Endothelial cell of umbilical vein (primary cell): ENCODE measurements around the gene SPSB2. TPM values are rescaled to one million over a fixed set of nuclear protein-coding genes. Genes with fewer than 3 reads are reported as not detected.

ENCODE experiments used
- BruUV-seq: library from RNA; stranded (reverse); fragments of 400-500 nt; replicated peaks from 2 replicates; lab custom pipeline; 2021; lab: Mats Ljungman, UMichigan
- CTCF ChIA-PET: fragments of 300-600, 350-600 bp; sonication (Branson Sonifier 250); formaldehyde crosslinking; loops from one replicate; lab custom pipeline; 2021; ENCODE audit warnings: antibody characterized with exemption, inconsistent platforms; lab: Charles Lee
- POLR2A ChIA-PET: fragments of 300-600, 350-600 bp; sonication (Branson Sonifier 250); formaldehyde crosslinking; loops from one replicate; lab custom pipeline; 2021; ENCODE audit warnings: antibody characterized with exemption, inconsistent platforms; lab: Charles Lee
- DNase-seq: peaks from one replicate; pipeline ENCODE4 v3.0.0-alpha.2; 2011; ENCODE audit warnings: low read depth, low spot score
- FAIRE-seq: peaks from 2 replicates; lab custom pipeline; 2011; peaks lifted over from hg19 to GRCh38; lab: Jason Lieb, UNC
- H2AFZ ChIP-seq: 2 replicates; pipeline ENCODE4 v1.6.0; 2012; ENCODE audit warnings: low read depth, low read length, control low read depth, inconsistent platforms
- H3K27ac ChIP-seq: 2 replicates; pipeline ENCODE4 v1.5.1; 2011; ENCODE audit warnings: low read depth, mild to moderate bottlenecking, control low read depth, low read length, moderate library complexity; ENCODE audit not compliant: insufficient read depth
- H3K27me3 ChIP-seq, 2 experiments: 2 replicates each; pipeline versions ENCODE4 v1.6.0 to v1.6.1; 2011; ENCODE audit warnings: low read length in 2 of 2, mixed read lengths in 1 of 2; ENCODE audit not compliant: control insufficient read depth in 2 of 2, insufficient read depth in 2 of 2
- H3K36me3 ChIP-seq, 2 experiments: 2 replicates in 1 of 2; 3 replicates in 1 of 2; pipeline ENCODE4 v1.5.1; 2011; ENCODE audit warnings: low read length in 2 of 2, mild to moderate bottlenecking in 1 of 2, moderate library complexity in 1 of 2; ENCODE audit not compliant: control insufficient read depth in 2 of 2, insufficient read depth in 2 of 2; ENCODE audit errors: extremely low read depth in 1 of 2
- H3K4me1 ChIP-seq: 3 replicates; pipeline ENCODE4 v1.5.1; 2011; ENCODE audit warnings: mild to moderate bottlenecking, low read length; ENCODE audit not compliant: control insufficient read depth, insufficient read depth; ENCODE audit errors: extremely low read depth
- H3K4me2 ChIP-seq: 2 replicates; pipeline ENCODE4 v1.6.1; 2011; ENCODE audit warnings: low read length, control low read depth, mixed read lengths; ENCODE audit not compliant: insufficient read depth
- H3K4me3 ChIP-seq, 3 experiments: fragments of 200-600 bp in 1 of 3; sonication (generic), shearing (Covaris generic) in 1 of 3; replicated peaks in 1 of 3; 2 replicates each; pipeline ENCODE4 v1.5.1; 2011 to 2016; ENCODE audit warnings: control low read depth in 3 of 3, low read length in 3 of 3, mild to moderate bottlenecking in 2 of 3, inconsistent platforms in 1 of 3, low read depth in 1 of 3, moderate library complexity in 1 of 3; ENCODE audit not compliant: insufficient read depth in 1 of 3
- H3K79me2 ChIP-seq: 2 replicates; pipeline ENCODE4 v1.6.0; 2012; ENCODE audit warnings: low read length, inconsistent platforms; ENCODE audit not compliant: control insufficient read depth, insufficient read depth
- H3K9ac ChIP-seq: replicated peaks from 2 replicates; pipeline ENCODE3; 2011; ENCODE audit warnings: low read length, control low read depth; ENCODE audit not compliant: insufficient read depth; ENCODE audit errors: extremely low read depth
- H3K9me1 ChIP-seq: replicated peaks from 3 replicates; pipeline ENCODE4 v1.6.0; 2011; ENCODE audit warnings: mild to moderate bottlenecking, low read length; ENCODE audit not compliant: control insufficient read depth, insufficient read depth; ENCODE audit errors: extremely low read depth
- H3K9me3 ChIP-seq: replicated peaks from 2 replicates; pipeline ENCODE4 v1.5.1; 2012; ENCODE audit warnings: low read length, inconsistent platforms; ENCODE audit not compliant: control insufficient read depth, insufficient read depth
- H4K20me1 ChIP-seq: replicated peaks from 2 replicates; pipeline ENCODE3; 2011; ENCODE audit warnings: mild to moderate bottlenecking, low read length; ENCODE audit not compliant: control insufficient read depth, insufficient read depth; ENCODE audit errors: extremely low read depth
- EZH2 ChIP-seq: IDR thresholded peaks from 2 replicates; pipeline ENCODE4 v1.6.1; 2012; ENCODE audit warnings: borderline replicate concordance, low read depth, mild to moderate bottlenecking, moderate library complexity, low read length, inconsistent platforms; ENCODE audit not compliant: severe bottlenecking
- FOS ChIP-seq: IDR thresholded peaks from 2 replicates; pipeline ENCODE4 v1.6.1; 2011; ENCODE audit warnings: mild to moderate bottlenecking, low read length, moderate library complexity, borderline replicate concordance; ENCODE audit not compliant: insufficient read depth
- GATA2 ChIP-seq: IDR thresholded peaks from 2 replicates; pipeline ENCODE4 v1.7.0; 2011; ENCODE audit warnings: low read depth, mild to moderate bottlenecking, moderate library complexity, mixed read lengths, low read length; ENCODE audit not compliant: insufficient read length, insufficient read depth
- JUN ChIP-seq: IDR thresholded peaks from 2 replicates; pipeline ENCODE4 v1.6.1; 2011; ENCODE audit warnings: borderline replicate concordance, low read depth; ENCODE audit not compliant: insufficient read length, insufficient read depth
- MAX ChIP-seq: IDR thresholded peaks from 2 replicates; pipeline ENCODE4 v1.6.1; 2011; ENCODE audit not compliant: insufficient read depth, insufficient read length
- MYC ChIP-seq: IDR thresholded peaks from one replicate; pipeline ENCODE4 v1.6.1; 2011; ENCODE audit warnings: mild to moderate bottlenecking, low read depth, low read length
- POLR2A ChIP-seq: IDR thresholded peaks from 2 replicates; pipeline ENCODE4 v1.6.1; 2012; ENCODE audit warnings: low read depth, mild to moderate bottlenecking, control low read depth, low read length
- POLR2AphosphoS5 ChIP-seq: IDR thresholded peaks from 2 replicates; pipeline ENCODE4 v1.6.1; 2012; ENCODE audit warnings: low read depth, mild to moderate bottlenecking, control low read depth, low read length, moderate library complexity; ENCODE audit not compliant: insufficient read depth
- dilution Hi-C: fragments of 300-500 bp; cut with MboI; formaldehyde crosslinking; loops from one replicate; pipeline ENCODE4 v1.15.0; 2019; ENCODE audit warnings: low sequenced_read_pairs; ENCODE audit not compliant: extremely low pct_ligation_motif_present
- intact Hi-C: fragments of 100-400 bp; cut with micrococcal nuclease; formaldehyde crosslinking; loops from one replicate; pipeline ENCODE4 v1.10.0; 2022
- polyA plus RNA-seq, 4 experiments: library from polyadenylated mRNA; depleted of rRNA in 3 of 4; stranded (reverse) in 3 of 4; unstranded in 1 of 4; fragments of >200 nt; gene quantifications; 2 replicates each; pipeline versions ENCODE4 v1.2.1 to v1.2.3, GENCODE V29; 2011 to 2012; ENCODE audit warnings: missing spikeins in 1 of 4
- total RNA-seq: library from RNA; stranded (reverse); gene quantifications from 2 replicates; pipeline ENCODE4 v1.2.3, GENCODE V29; 2021
- TF ChIP-seq, protein P1 (sequence below), 2 donors: IDR thresholded peaks; 1 replicate in 1 of 2; 2 replicates in 1 of 2; pipeline ENCODE4 v1.5.1; 2011; ENCODE audit warnings: low read length in 2 of 2, mild to moderate bottlenecking in 2 of 2, moderate library complexity in 2 of 2, control low read depth in 1 of 2, inconsistent platforms in 1 of 2, low read depth in 1 of 2; ENCODE audit not compliant: insufficient read depth in 1 of 2; ENCODE audit errors: extremely low read depth in 1 of 2

The SPSB2 gene
- total and polyA plus RNA-seq, 2 donors (not counting 3 experiments of a cell fraction or from before 2014, with no cell fraction given): 3.8 to 6.9 TPM

- peak overlapping the region; percentile 51 for H3K9ac ChIP-seq
- H2AFZ ChIP-seq: peak overlapping the region; percentile 30
- intact Hi-C loops: loop anchor here (1.0 kb wide), 2 partner anchors 15 to 190 kb away; partner anchors contain the start of gene ING4
- TF ChIP-seq POLR2A (no peak), FOS (no peak), POLR2AphosphoS5 (no peak), EZH2 (no peak), MAX (no peak), GATA2 (no peak), MYC (no peak), JUN (no peak)
- TF ChIP-seq, protein P1, sequence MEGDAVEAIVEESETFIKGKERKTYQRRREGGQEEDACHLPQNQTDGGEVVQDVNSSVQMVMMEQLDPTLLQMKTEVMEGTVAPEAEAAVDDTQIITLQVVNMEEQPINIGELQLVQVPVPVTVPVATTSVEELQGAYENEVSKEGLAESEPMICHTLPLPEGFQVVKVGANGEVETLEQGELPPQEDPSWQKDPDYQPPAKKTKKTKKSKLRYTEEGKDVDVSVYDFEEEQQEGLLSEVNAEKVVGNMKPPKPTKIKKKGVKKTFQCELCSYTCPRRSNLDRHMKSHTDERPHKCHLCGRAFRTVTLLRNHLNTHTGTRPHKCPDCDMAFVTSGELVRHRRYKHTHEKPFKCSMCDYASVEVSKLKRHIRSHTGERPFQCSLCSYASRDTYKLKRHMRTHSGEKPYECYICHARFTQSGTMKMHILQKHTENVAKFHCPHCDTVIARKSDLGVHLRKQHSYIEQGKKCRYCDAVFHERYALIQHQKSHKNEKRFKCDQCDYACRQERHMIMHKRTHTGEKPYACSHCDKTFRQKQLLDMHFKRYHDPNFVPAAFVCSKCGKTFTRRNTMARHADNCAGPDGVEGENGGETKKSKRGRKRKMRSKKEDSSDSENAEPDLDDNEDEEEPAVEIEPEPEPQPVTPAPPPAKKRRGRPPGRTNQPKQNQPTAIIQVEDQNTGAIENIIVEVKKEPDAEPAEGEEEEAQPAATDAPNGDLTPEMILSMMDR (IDR thresholded peaks at IDR 0.05; ENCODE audit: extremely low read depth in 1 of 2, insufficient read depth in 1 of 2, low read depth in 1 of 2, low read length in 2 of 2): no peak
- no peak for FAIRE-seq
- peak overlapping the region; percentile 8 for H3K27ac ChIP-seq
- ChIA-PET CTCF (interaction anchor here (0.9 to 4.6 kb wide), 10 partner anchors 9 to 168 kb away, joined by 3 to 30 read pairs (median 5); partner anchors contain the start of genes MLF2, SPSB2 and TPI1), POLR2A (interaction anchor here (1.2 to 3.2 kb wide), 6 partner anchors 9 to 100 kb away, joined by 3 to 48 read pairs (median 6); partner anchors contain the start of genes MLF2, SPSB2 and TPI1)
- dilution Hi-C loops: no loop called here
- no peaks in the 10 kb centered on the region for H3K9me3 ChIP-seq
- peaks cover 42% of the 10 kb centered on the region for H3K79me2 ChIP-seq
- no TSS peak for BruUV-seq
- DNase-seq: peak; percentile 61
- H3K4me1 ChIP-seq: peaks cover 24% of the 10 kb centered on the region
- no peaks in the 10 kb centered on the region for H4K20me1 ChIP-seq
- peaks cover 14 to 22% of the 10 kb centered on the region in 2 experiments for H3K36me3 ChIP-seq
- H3K4me2 ChIP-seq: peak overlapping the region; percentile 77
- H3K4me3 ChIP-seq: peak overlapping the region; percentile 63 to 93 (median 76)
- no peaks in the 10 kb centered on the region for H3K9me1 ChIP-seq
- no peaks in the 10 kb centered on the region for H3K27me3 ChIP-seq
These were observed 20.3 kb downstream of the SPSB2 start for GRCh38 chr12:6852651-6853354.
